NCI-H1436 (cell line): Measurements from ENCODE around the gene CCR1.
"Not testable (repeated sequence)": the region's sequence is repeated elsewhere in the genome, so short reads cannot be mapped to it uniquely, and the experiment has no call there.

Experiments used
- DNase-seq: peaks from one replicate; lab custom pipeline; 2025; lab: John Stamatoyannopoulos, UW

CCR1 gene

GRCh38 chr3:46168583-46169345 is 39.3 kb downstream of the CCR1 start:
- no peak for DNase-seq

GRCh38 chr3:46163556-46164041 is 44.5 kb downstream of the CCR1 start:
- DNase-seq: no peak

GRCh38 chr3:46162975-46163555 is 45.0 kb downstream of the CCR1 start:
- no peak for DNase-seq

GRCh38 chr3:46157685-46158084 is 50.4 kb downstream of the CCR1 start:
- not testable (repeated sequence) for DNase-seq

- DNase-seq: no peak
Observed at GRCh38 chr3:46154311-46154710, 53.8 kb downstream of the CCR1 start.
